Mesenchymal stem cell (in vitro differentiated cells and primary cell): Measurements from ENCODE around the gene DEGS2.

ENCODE experiments used
- DNase-seq: peaks from one replicate; pipeline ENCODE4 v3.0.0-alpha.2; 2013
- H2AFZ ChIP-seq: one replicate; pipeline ENCODE4 v1.6.1; 2013; ENCODE audit warnings: low read depth, mild to moderate bottlenecking, control low read depth, inconsistent platforms, low read length, moderate library complexity
- H2AK5ac ChIP-seq: 2 replicates; pipeline ENCODE4 v1.6.1; 2013; ENCODE audit warnings: low read length, moderate library complexity, mild to moderate bottlenecking, inconsistent platforms; ENCODE audit not compliant: severe bottlenecking
- H2BK120ac ChIP-seq: one replicate; pipeline ENCODE4 v1.6.1; 2013; ENCODE audit warnings: low read depth, mild to moderate bottlenecking, inconsistent platforms, low read length, moderate library complexity
- H2BK12ac ChIP-seq, 2 experiments: one replicate each; pipeline ENCODE4 v1.6.1; 2013; ENCODE audit warnings: inconsistent platforms in 2 of 2, low read length in 2 of 2, mild to moderate bottlenecking in 2 of 2, moderate library complexity in 2 of 2, control low read depth in 1 of 2
- H2BK15ac ChIP-seq: one replicate; pipeline ENCODE4 v1.6.1; 2013; ENCODE audit warnings: mild to moderate bottlenecking, low read depth, inconsistent platforms; ENCODE audit not compliant: poor library complexity, severe bottlenecking
- H2BK5ac ChIP-seq: 2 replicates; pipeline ENCODE4 v1.6.1; 2013; ENCODE audit warnings: low read depth, mild to moderate bottlenecking, low read length, control low read depth, inconsistent platforms; ENCODE audit not compliant: poor library complexity, severe bottlenecking
- H3K14ac ChIP-seq, 2 experiments: one replicate each; pipeline ENCODE4 v1.6.1; 2013; ENCODE audit warnings: inconsistent platforms in 2 of 2, low read length in 2 of 2, control low read depth in 1 of 2, mild to moderate bottlenecking in 1 of 2, moderate library complexity in 1 of 2
- H3K18ac ChIP-seq, 2 experiments: one replicate each; pipeline ENCODE4 v1.6.1; 2013; ENCODE audit warnings: inconsistent platforms in 2 of 2, low read length in 2 of 2, control low read depth in 1 of 2, low read depth in 1 of 2, mild to moderate bottlenecking in 1 of 2
- H3K23ac ChIP-seq, 2 experiments: one replicate each; pipeline ENCODE4 v1.6.1; 2013; ENCODE audit warnings: inconsistent platforms in 2 of 2, low read length in 2 of 2, mild to moderate bottlenecking in 2 of 2, moderate library complexity in 2 of 2, control low read depth in 1 of 2
- H3K27ac ChIP-seq: 2 replicates; pipeline ENCODE4 v1.5.1; 2013; ENCODE audit warnings: mild to moderate bottlenecking, moderate library complexity, low read length, control low read depth, inconsistent platforms; ENCODE audit not compliant: poor library complexity, severe bottlenecking
- H3K27me3 ChIP-seq, 2 experiments: 2 replicates each; pipeline versions ENCODE4 v1.6.1 to v1.7.0; 2013; ENCODE audit warnings: low read length in 2 of 2, mild to moderate bottlenecking in 2 of 2, moderate library complexity in 2 of 2, control low read depth in 1 of 2, inconsistent platforms in 1 of 2; ENCODE audit not compliant: control insufficient read depth in 1 of 2, insufficient read depth in 1 of 2
- H3K36me3 ChIP-seq, 2 experiments: 2 replicates each; pipeline versions ENCODE4 v1.6.1 to v1.7.0; 2013; ENCODE audit warnings: low read length in 2 of 2, control low read depth in 1 of 2, inconsistent platforms in 1 of 2, low read depth in 1 of 2, mild to moderate bottlenecking in 1 of 2; ENCODE audit not compliant: insufficient read depth in 2 of 2, control insufficient read depth in 1 of 2
- H3K4ac ChIP-seq, 2 experiments: one replicate each; pipeline ENCODE4 v1.6.1; 2013; ENCODE audit warnings: inconsistent platforms in 2 of 2, low read length in 2 of 2, mild to moderate bottlenecking in 2 of 2, moderate library complexity in 2 of 2, control low read depth in 1 of 2, low read depth in 1 of 2
- H3K4me1 ChIP-seq: 2 replicates; pipeline ENCODE4 v1.6.1; 2013; ENCODE audit warnings: low read depth, low read length, control low read depth; ENCODE audit not compliant: control insufficient read depth, insufficient read depth
- H3K4me2 ChIP-seq: 2 replicates; pipeline ENCODE4 v1.6.1; 2013; ENCODE audit warnings: low read length, mild to moderate bottlenecking, inconsistent platforms; ENCODE audit not compliant: poor library complexity, severe bottlenecking
- H3K4me3 ChIP-seq, 2 experiments: 2 replicates each; pipeline versions ENCODE4 v1.5.1 to v1.7.0; 2013; ENCODE audit warnings: low read length in 2 of 2, mild to moderate bottlenecking in 2 of 2, control low read depth in 1 of 2, low read depth in 1 of 2; ENCODE audit not compliant: insufficient read depth in 1 of 2
- H3K79me1 ChIP-seq: replicated peaks from 2 replicates; pipeline ENCODE4 v1.6.1; 2013; ENCODE audit warnings: mild to moderate bottlenecking, control low read depth, low read length, inconsistent platforms; ENCODE audit not compliant: poor library complexity, severe bottlenecking
- H3K9ac ChIP-seq: 2 replicates; pipeline ENCODE4 v1.7.0; 2013; ENCODE audit warnings: mild to moderate bottlenecking, low read length, moderate library complexity
- H3K9me3 ChIP-seq: 2 replicates; pipeline ENCODE4 v1.7.0; 2013; ENCODE audit warnings: mild to moderate bottlenecking, low read length; ENCODE audit not compliant: control insufficient read depth
- H4K8ac ChIP-seq: one replicate; pipeline ENCODE4 v1.6.1; 2013; ENCODE audit warnings: inconsistent platforms, mild to moderate bottlenecking, low read length, moderate library complexity
- H4K91ac ChIP-seq: one replicate; pipeline ENCODE4 v1.6.1; 2013; ENCODE audit warnings: mild to moderate bottlenecking, low read length, inconsistent platforms
- WGBS: methylation state at CpG from one replicate; pipeline ENCODE4 v1.1.7; 2013; ENCODE audit warnings: mixed read lengths; 5-methylcytosine and 5-hydroxymethylcytosine counted together
- small RNA-seq: library from polyadenylated mRNA; stranded (forward); fragments of <200 nt; extraction: miRNeasy Mini kit (QIAGEN cat#:217004); gene quantifications from one replicate; pipeline ENCODE3, GENCODE V24; 2013; ENCODE audit warnings: low read depth

DEGS2 gene

DNA sequence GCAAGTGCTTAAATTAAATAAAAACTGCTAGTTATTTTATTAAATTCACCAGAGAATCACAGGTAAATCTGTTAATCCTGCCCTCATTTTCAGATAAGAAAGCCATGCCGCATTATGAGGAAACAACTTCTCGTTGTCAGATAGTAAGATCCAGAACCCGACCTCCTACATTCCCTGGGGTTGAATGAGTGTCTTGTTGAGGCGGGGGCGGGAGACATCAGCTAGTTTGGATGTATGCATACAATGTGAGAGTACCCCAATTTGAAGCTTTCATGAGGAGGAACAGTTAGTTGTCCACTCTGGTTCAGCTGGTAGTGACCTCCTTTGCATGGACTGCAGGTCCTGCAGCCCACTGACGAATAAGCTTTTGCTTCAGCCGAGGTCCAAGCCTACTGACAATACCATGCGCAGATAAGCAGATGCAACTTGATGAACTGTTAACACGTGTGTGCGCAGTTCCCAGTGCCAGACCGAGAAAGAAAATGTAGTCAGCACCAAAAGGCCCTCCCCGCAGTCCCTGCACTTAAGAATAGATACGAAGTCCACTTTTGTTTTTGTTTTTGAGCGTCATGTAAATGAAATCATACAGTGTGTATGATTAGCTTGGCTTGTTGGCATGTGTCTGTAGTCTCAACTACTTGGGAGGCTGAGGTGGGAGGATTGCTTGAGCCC, 59.3 kb downstream of the DEGS2 start:
- Histone ChIP-seq H3K4me3 (no peak overlapping the region), H3K79me1 (peaks cover 22% of the 10 kb centered on the region), H3K27me3 (no peaks in the 10 kb centered on the region), H3K27ac (no peak overlapping the region), H3K9ac (no peak overlapping the region), H3K9me3 (no peaks in the 10 kb centered on the region), H2BK15ac (no peak overlapping the region), H4K91ac (no peak overlapping the region), H3K14ac (no peak overlapping the region), H3K23ac (no peak overlapping the region), H3K36me3 (peaks cover 11 to 16% of the 10 kb centered on the region in 2 experiments), H2BK120ac (no peak overlapping the region), H3K4ac (no peak overlapping the region), H2AK5ac (no peak overlapping the region), H3K4me1 (peaks cover 6% of the 10 kb centered on the region), H2BK12ac (no peak overlapping the region), H2AFZ (no peak overlapping the region), H3K18ac (no peak overlapping the region), H4K8ac (no peak overlapping the region), H2BK5ac (no peak overlapping the region), H3K4me2 (no peak overlapping the region)
- WGBS, result 97% methylated on average over 14 of the region's 14 CpGs
- DNase-seq, result no peak

GRCh38 chr14:100098171-100098570, 61.3 kb downstream of the DEGS2 start:
- Histone ChIP-seq H2BK5ac (no peak overlapping the region), H3K18ac (no peak overlapping the region), H2BK12ac (no peak overlapping the region), H2BK15ac (no peak overlapping the region), H3K23ac (no peak overlapping the region), H3K4ac (no peak overlapping the region), H4K91ac (no peak overlapping the region), H3K27me3 (no peaks in the 10 kb centered on the region), H2BK120ac (no peak overlapping the region), H3K79me1 (peaks cover 16% of the 10 kb centered on the region), H3K9ac (no peak overlapping the region), H4K8ac (no peak overlapping the region), H2AK5ac (no peak overlapping the region), H3K9me3 (no peaks in the 10 kb centered on the region), H3K4me3 (no peak overlapping the region), H3K14ac (no peak overlapping the region), H2AFZ (no peak overlapping the region), H3K4me1 (peaks cover 2% of the 10 kb centered on the region), H3K36me3 (peaks cover 7 to 21% of the 10 kb centered on the region in 2 experiments), H3K27ac (no peak overlapping the region), H3K4me2 (no peak overlapping the region)
- WGBS, result 95% methylated on average over 8 of the region's 8 CpGs
- DNase-seq, result no peak

- H3K18ac ChIP-seq, result no peak overlapping the region
- H3K4me1 ChIP-seq, result peaks cover 2% of the 10 kb centered on the region
- no peak overlapping the region for H2BK12ac ChIP-seq
- H3K27ac ChIP-seq, result no peak overlapping the region
- DNase-seq, result no peak
- H3K79me1 ChIP-seq, result peaks cover 15% of the 10 kb centered on the region
- H2BK120ac ChIP-seq, result no peak overlapping the region
- no peak overlapping the region for H3K14ac ChIP-seq
- no peaks in the 10 kb centered on the region for H3K27me3 ChIP-seq
- H2BK5ac ChIP-seq, result no peak overlapping the region
- H3K4me2 ChIP-seq, result no peak overlapping the region
- H2AK5ac ChIP-seq, result no peak overlapping the region
- 97% methylated on average over 2 of the region's 3 CpGs for WGBS
- no peak overlapping the region for H2AFZ ChIP-seq
- no peak overlapping the region for H3K23ac ChIP-seq
- H3K4ac ChIP-seq, result no peak overlapping the region
- no peak overlapping the region for H4K91ac ChIP-seq
- H3K9me3 ChIP-seq, result no peaks in the 10 kb centered on the region
- H3K9ac ChIP-seq, result no peak overlapping the region
- H3K36me3 ChIP-seq, result peaks cover 7 to 21% of the 10 kb centered on the region in 2 experiments
- H2BK15ac ChIP-seq, result no peak overlapping the region
- no peak overlapping the region for H3K4me3 ChIP-seq
- no peak overlapping the region for H4K8ac ChIP-seq
Measured at GRCh38 chr14:100096656-100097055, 62.8 kb downstream of the DEGS2 start.

Small RNA genes within 50 kb of the gene (small RNA-seq; reads per million reads assigned to genes)
- gene MIR151B, result 5.8 reads per million, percentile 61 among the genes with 10 or more reads in this experiment
- 407 reads per million, percentile 96 among the genes with 10 or more reads in this experiment for gene MIR342
